K562 (cell line): Measurements from ENCODE around the gene B2M. TPM values are rescaled to one million over a fixed set of nuclear protein-coding genes. Genes with fewer than 3 reads are reported as not detected.

ENCODE experiments used
- CBX5 ChIP-seq: IDR thresholded peaks from 2 replicates; pipeline ENCODE4 v1.6.1; 2014; ENCODE audit warnings: low read depth, borderline replicate concordance
- RBBP5 ChIP-seq: fragments of 200-600 bp; sonication (generic); IDR thresholded peaks from 2 replicates; pipeline ENCODE4 v1.6.1; 2012; ENCODE audit warnings: borderline replicate concordance, mild to moderate bottlenecking, low read length, control low read depth, inconsistent platforms; ENCODE audit not compliant: insufficient read depth, poor library complexity, severe bottlenecking
- ZEB2 ChIP-seq: fragments of 450-650 bp; IDR thresholded peaks from 2 replicates; pipeline ENCODE4 v1.6.1; 2016
- polyA plus RNA-seq, 8 experiments: library from polyadenylated mRNA; depleted of rRNA in 4 of 8; stranded (reverse) in 5 of 8; unstranded in 3 of 8; fragments of >200 nt; fragmentation: Nextera tagmentation in 2 of 8; fragmentation: Illumina TruSeq in 1 of 8; extraction: Ambion mirVana in 2 of 8; extraction: Trizol in 1 of 8; gene quantifications; 2 replicates each; pipeline versions ENCODE4 v1.2.1 to v1.2.3, GENCODE V29; 2011 to 2014; ENCODE audit warnings: inconsistent platforms in 1 of 8, missing spikeins in 1 of 8
- total RNA-seq, 7 experiments: library from RNA; depleted of rRNA in 6 of 7; stranded (reverse); fragments of >200 nt in 6 of 7; fragmentation: Illumina TruSeq in 2 of 7; extraction: Trizol in 2 of 7; gene quantifications; 2 replicates each; pipeline versions ENCODE4 v1.2.1 to v1.2.3, GENCODE V29; 2011 to 2021; ENCODE audit warnings: low replicate concordance in 1 of 7
- TF ChIP-seq, protein P1 (sequence below), 2 experiments: IDR thresholded peaks; 2 replicates each; pipeline ENCODE4 v1.6.1; 2011; ENCODE audit warnings: borderline replicate concordance in 1 of 2, control low read depth in 1 of 2, low read depth in 1 of 2, low read length in 1 of 2, mild to moderate bottlenecking in 1 of 2, mixed read lengths in 1 of 2, moderate library complexity in 1 of 2; ENCODE audit not compliant: insufficient read depth in 1 of 2, insufficient read length in 1 of 2, poor library complexity in 1 of 2, severe bottlenecking in 1 of 2; ENCODE audit errors: extremely low read depth in 1 of 2
- TF ChIP-seq, protein P2 (sequence below): fragments of 450-650 bp; formaldehyde crosslinking; IDR thresholded peaks from 2 replicates; pipeline ENCODE4 v1.4.0; 2022; ENCODE audit warnings: missing genetic modification characterization
- TF ChIP-seq, protein P3 (sequence below): sonication (generic); formaldehyde crosslinking; IDR thresholded peaks from 2 replicates; pipeline ENCODE4 v1.5.0; 2020; ENCODE audit warnings: missing genetic modification reagents

B2M gene
- total and polyA plus RNA-seq, 9 of the 15 experiments (the other 6 are each of a cell fraction or from before 2014, with no cell fraction given): 460 to 3,138 (median 1,032) TPM

DNA sequence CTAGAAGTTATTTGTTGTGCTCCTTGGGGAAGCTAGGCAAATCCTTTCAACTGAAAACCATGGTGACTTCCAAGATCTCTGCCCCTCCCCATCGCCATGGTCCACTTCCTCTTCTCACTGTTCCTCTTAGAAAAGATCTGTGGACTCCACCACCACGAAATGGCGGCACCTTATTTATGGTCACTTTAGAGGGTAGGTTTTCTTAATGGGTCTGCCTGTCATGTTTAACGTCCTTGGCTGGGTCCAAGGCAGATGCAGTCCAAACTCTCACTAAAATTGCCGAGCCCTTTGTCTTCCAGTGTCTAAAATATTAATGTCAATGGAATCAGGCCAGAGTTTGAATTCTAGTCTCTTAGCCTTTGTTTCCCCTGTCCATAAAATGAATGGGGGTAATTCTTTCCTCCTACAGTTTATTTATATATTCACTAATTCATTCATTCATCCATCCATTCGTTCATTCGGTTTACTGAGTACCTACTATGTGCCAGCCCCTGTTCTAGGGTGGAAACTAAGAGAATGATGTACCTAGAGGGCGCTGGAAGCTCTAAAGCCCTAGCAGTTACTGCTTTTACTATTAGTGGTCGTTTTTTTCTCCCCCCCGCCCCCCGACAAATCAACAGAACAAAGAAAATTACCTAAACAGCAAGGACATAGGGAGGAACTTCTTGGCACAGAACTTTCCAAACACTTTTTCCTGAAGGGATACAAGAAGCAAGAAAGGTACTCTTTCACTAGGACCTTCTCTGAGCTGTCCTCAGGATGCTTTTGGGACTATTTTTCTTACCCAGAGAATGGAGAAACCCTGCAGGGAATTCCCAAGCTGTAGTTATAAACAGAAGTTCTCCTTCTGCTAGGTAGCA lies 851 bp upstream of the B2M start (continued):
- no peak for TF ChIP-seq RBBP5
- TF ChIP-seq, protein P1, sequence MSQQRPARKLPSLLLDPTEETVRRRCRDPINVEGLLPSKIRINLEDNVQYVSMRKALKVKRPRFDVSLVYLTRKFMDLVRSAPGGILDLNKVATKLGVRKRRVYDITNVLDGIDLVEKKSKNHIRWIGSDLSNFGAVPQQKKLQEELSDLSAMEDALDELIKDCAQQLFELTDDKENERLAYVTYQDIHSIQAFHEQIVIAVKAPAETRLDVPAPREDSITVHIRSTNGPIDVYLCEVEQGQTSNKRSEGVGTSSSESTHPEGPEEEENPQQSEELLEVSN (IDR thresholded peaks at IDR 0.05; ENCODE audit: borderline replicate concordance in 1 of 2, extremely low read depth in 1 of 2, insufficient read depth in 1 of 2, insufficient read length in 1 of 2, low read depth in 1 of 2, low read length in 1 of 2, poor library complexity in 1 of 2, severe bottlenecking in 1 of 2): no peak
- TF ChIP-seq CBX5: no peak
- TF ChIP-seq, protein P2, sequence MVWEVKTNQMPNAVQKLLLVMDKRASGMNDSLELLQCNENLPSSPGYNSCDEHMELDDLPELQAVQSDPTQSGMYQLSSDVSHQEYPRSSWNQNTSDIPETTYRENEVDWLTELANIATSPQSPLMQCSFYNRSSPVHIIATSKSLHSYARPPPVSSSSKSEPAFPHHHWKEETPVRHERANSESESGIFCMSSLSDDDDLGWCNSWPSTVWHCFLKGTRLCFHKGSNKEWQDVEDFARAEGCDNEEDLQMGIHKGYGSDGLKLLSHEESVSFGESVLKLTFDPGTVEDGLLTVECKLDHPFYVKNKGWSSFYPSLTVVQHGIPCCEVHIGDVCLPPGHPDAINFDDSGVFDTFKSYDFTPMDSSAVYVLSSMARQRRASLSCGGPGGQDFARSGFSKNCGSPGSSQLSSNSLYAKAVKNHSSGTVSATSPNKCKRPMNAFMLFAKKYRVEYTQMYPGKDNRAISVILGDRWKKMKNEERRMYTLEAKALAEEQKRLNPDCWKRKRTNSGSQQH (CRISPR knock-in tag): no peak
- TF ChIP-seq, protein P3, sequence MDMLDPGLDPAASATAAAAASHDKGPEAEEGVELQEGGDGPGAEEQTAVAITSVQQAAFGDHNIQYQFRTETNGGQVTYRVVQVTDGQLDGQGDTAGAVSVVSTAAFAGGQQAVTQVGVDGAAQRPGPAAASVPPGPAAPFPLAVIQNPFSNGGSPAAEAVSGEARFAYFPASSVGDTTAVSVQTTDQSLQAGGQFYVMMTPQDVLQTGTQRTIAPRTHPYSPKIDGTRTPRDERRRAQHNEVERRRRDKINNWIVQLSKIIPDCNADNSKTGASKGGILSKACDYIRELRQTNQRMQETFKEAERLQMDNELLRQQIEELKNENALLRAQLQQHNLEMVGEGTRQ (CRISPR knock-in tag): no peak
- no peak for TF ChIP-seq ZEB2
